GM21825 (cell line): ENCODE results near the gene FSTL4.
A peak's percentile ranks its signal among the peaks of the same experiment; 100 is the strongest.
"Not testable (repeated sequence)": the region's sequence is repeated elsewhere in the genome, so short reads cannot be mapped to it uniquely, and the experiment has no call there.

Source experiments
- ATAC-seq: cut with Tn5 transposase; IDR thresholded peaks from one replicate; pipeline ENCODE4 v1.9.1; 2021; ENCODE audit warnings: mild to moderate bottlenecking, moderate library complexity; ENCODE audit not compliant: unreplicated experiment

The FSTL4 gene

GRCh38 chr5:133409210-133409674, 203.1 kb downstream of the FSTL4 start:
- no peak for ATAC-seq

GRCh38 chr5:133408322-133408721, 204.0 kb downstream of the FSTL4 start:
- ATAC-seq, result no peak

- no peak for ATAC-seq
Observed at GRCh38 chr5:133406977-133407632, 205.2 kb downstream of the FSTL4 start.

- no peak for ATAC-seq
Observed at GRCh38 chr5:133406208-133406976, 205.9 kb downstream of the FSTL4 start.

GRCh38 chr5:133405275-133406034, 206.9 kb downstream of the FSTL4 start:
- no peak for ATAC-seq

- ATAC-seq, result no peak
Observed at GRCh38 chr5:133404724-133405123, 207.6 kb downstream of the FSTL4 start.

GRCh38 chr5:133403741-133404364, 208.5 kb downstream of the FSTL4 start:
- no peak for ATAC-seq

GRCh38 chr5:133402775-133403174, 209.6 kb downstream of the FSTL4 start:
- ATAC-seq, result no peak

- ATAC-seq, result no peak
Observed at GRCh38 chr5:133401731-133402347, 210.5 kb downstream of the FSTL4 start.

- ATAC-seq, result no peak
Observed at GRCh38 chr5:133400831-133401351, 211.4 kb downstream of the FSTL4 start.

- ATAC-seq, result no peak
Observed at GRCh38 chr5:133400120-133400519, 212.2 kb downstream of the FSTL4 start.

- ATAC-seq, result no peak
Observed at GRCh38 chr5:133399247-133399891, 213.0 kb downstream of the FSTL4 start.

- ATAC-seq, result peak; percentile 50
Observed at GRCh38 chr5:133398646-133399101, 213.7 kb downstream of the FSTL4 start.

GRCh38 chr5:133397990-133398645, 214.2 kb downstream of the FSTL4 start:
- no peak for ATAC-seq

- ATAC-seq, result no peak
Observed at GRCh38 chr5:133397348-133397747, 215.0 kb downstream of the FSTL4 start.

- no peak for ATAC-seq
Observed at GRCh38 chr5:133396814-133397213, 215.5 kb downstream of the FSTL4 start.

GRCh38 chr5:133396187-133396741, 216.1 kb downstream of the FSTL4 start:
- no peak for ATAC-seq

- ATAC-seq, result not testable (repeated sequence)
Observed at GRCh38 chr5:133395207-133395606, 217.1 kb downstream of the FSTL4 start.

GRCh38 chr5:133394477-133394817, 217.9 kb downstream of the FSTL4 start:
- not testable (repeated sequence) for ATAC-seq
